ENCODE data around the gene CNBD2. TPM values are rescaled to one million over a fixed set of nuclear protein-coding genes. Genes with fewer than 3 reads are reported as not detected.
"Not testable (repeated sequence)": the region's sequence is repeated elsewhere in the genome, so short reads cannot be mapped to it uniquely, and the experiment has no call there.

CNBD2 gene
- total and polyA plus RNA-seq, 10 of the 15 experiments (the other 5 are each of a cell fraction or from before 2014, with no cell fraction given) = 0.86 to 7.4 (median 4.6) TPM

DNA sequence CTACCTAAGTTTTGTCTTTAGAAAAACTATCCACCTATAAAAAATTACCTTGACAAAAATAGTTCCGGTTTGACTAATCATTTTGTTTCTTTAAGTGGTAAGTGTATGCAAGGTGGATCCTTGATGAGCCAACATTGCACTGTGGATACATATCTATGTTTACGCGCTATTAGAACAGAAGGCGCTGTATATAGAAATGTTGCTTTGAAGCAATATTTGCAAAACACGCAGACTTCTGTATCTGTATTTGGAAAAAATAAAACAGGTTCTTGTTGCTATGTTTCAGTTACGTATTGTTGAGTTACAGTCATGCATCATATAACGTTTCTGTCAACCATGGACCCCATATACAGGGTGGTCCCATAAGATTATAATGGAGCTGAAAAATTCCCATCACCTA, 18.3 kb upstream of the CNBD2 start (continued):
- TF ChIP-seq, protein P1, sequence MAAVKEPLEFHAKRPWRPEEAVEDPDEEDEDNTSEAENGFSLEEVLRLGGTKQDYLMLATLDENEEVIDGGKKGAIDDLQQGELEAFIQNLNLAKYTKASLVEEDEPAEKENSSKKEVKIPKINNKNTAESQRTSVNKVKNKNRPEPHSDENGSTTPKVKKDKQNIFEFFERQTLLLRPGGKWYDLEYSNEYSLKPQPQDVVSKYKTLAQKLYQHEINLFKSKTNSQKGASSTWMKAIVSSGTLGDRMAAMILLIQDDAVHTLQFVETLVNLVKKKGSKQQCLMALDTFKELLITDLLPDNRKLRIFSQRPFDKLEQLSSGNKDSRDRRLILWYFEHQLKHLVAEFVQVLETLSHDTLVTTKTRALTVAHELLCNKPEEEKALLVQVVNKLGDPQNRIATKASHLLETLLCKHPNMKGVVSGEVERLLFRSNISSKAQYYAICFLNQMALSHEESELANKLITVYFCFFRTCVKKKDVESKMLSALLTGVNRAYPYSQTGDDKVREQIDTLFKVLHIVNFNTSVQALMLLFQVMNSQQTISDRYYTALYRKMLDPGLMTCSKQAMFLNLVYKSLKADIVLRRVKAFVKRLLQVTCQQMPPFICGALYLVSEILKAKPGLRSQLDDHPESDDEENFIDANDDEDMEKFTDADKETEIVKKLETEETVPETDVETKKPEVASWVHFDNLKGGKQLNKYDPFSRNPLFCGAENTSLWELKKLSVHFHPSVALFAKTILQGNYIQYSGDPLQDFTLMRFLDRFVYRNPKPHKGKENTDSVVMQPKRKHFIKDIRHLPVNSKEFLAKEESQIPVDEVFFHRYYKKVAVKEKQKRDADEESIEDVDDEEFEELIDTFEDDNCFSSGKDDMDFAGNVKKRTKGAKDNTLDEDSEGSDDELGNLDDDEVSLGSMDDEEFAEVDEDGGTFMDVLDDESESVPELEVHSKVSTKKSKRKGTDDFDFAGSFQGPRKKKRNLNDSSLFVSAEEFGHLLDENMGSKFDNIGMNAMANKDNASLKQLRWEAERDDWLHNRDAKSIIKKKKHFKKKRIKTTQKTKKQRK (IDR thresholded peaks at IDR 0.05; ENCODE audit: low read depth, low read length) = no peak
- TF ChIP-seq FOXK2 (IDR thresholded peaks at IDR 0.05) = no peak

DNA sequence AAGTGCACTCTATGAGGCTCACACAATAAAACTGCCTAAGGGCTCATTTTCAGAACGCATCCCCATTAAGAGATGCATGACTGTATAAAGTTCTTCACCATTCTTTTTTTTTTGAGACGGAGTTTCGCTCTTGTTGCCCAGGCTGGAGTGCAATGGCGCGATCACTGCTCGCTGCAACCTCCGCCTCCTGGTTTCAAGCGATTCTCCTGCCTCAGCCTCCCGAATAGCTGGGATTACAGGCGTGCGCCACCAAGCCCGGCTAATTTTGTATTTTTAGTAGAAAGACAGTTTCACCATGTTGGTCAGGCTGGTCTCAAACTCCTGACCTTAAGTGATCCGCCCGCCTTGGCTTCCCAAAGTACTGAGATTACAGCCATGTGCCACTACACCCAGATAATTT, 16.3 kb upstream of the CNBD2 start:
- H3K9ac ChIP-seq (ENCODE audit: control insufficient read depth, insufficient read depth, low read length) = peak overlapping the region; percentile 96
- H4K20me1 ChIP-seq (ENCODE audit: control insufficient read depth, insufficient read depth); BruUV-seq (replicated peaks); intact Hi-C loops (cut with micrococcal nuclease; ENCODE audit: unreplicated experiment); in situ Hi-C loops (cut with MboI); H2AFZ ChIP-seq (ENCODE audit: control insufficient read depth, low read depth, low read length); H3K9me3 ChIP-seq (replicated peaks; ENCODE audit: control insufficient read depth, insufficient read depth, low read length); ATAC-seq; H3K36me3 ChIP-seq (ENCODE audit: control insufficient read depth in 2 of 2, insufficient read depth in 2 of 2, low read length in 1 of 2); FAIRE-seq; H3K27me3 ChIP-seq (replicated peaks in 1 of 2; ENCODE audit: control insufficient read depth in 2 of 2, insufficient read depth in 2 of 2, low read length in 1 of 2); H3K4me1 ChIP-seq (ENCODE audit: control insufficient read depth, insufficient read depth, low read length); DNase-seq (ENCODE audit: low read depth, low spot score): not testable (repeated sequence)
- peak overlapping the region; percentile 91; the same call in 1 of the 2 replicates for H3K4me3 ChIP-seq
- H3K27ac ChIP-seq (ENCODE audit: control insufficient read depth, insufficient read depth) = peak overlapping the region; percentile 96; the same call in 1 of the 2 replicates
- 98% methylated on average over 14 of the region's 14 CpGs for WGBS (ENCODE audit: insufficient coverage, insufficient replicate concordance, low lambda C conversion rate, missing lambda C conversion rate)
- TF ChIP-seq, protein P2, sequence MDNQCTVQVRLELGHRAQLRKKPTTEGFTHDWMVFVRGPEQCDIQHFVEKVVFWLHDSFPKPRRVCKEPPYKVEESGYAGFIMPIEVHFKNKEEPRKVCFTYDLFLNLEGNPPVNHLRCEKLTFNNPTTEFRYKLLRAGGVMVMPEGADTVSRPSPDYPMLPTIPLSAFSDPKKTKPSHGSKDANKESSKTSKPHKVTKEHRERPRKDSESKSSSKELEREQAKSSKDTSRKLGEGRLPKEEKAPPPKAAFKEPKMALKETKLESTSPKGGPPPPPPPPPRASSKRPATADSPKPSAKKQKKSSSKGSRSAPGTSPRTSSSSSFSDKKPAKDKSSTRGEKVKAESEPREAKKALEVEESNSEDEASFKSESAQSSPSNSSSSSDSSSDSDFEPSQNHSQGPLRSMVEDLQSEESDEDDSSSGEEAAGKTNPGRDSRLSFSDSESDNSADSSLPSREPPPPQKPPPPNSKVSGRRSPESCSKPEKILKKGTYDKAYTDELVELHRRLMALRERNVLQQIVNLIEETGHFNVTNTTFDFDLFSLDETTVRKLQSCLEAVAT (IDR thresholded peaks at IDR 0.05) = peak; percentile 73; the same call in 1 of the 2 replicates
- peak overlapping the region; percentile 78 for H3K4me2 ChIP-seq (ENCODE audit: control insufficient read depth, insufficient read depth)
- CTCF ChIA-PET = interaction anchor here (1.0 to 4.4 kb wide), 4 partner anchors 41 to 653 kb away, joined by 3 to 27 read pairs (median 3); partner anchors contain the start of gene RAB5IF
- SMC1A ChIA-PET (ENCODE audit: uncharacterized antibody, unreplicated experiment) = interaction anchor here (0.9 to 3.0 kb wide), 4 partner anchors 10 to 210 kb away, joined by 3 to 12 read pairs (median 8); partner anchors contain the start of gene RBM39
- H3K79me2 ChIP-seq (ENCODE audit: control insufficient read depth, insufficient read depth, low read length) = peaks cover 23% of the 10 kb centered on the region
- POLR2A ChIA-PET = interaction anchor here (0.6 to 3.8 kb wide), 4 partner anchors 43 to 1048 kb away, joined by 3 to 40 read pairs (median 6); partner anchors contain the start of genes ERGIC3 and RBM39
- RAD21 ChIA-PET (ENCODE audit: unreplicated experiment) = interaction anchor here (1.0 to 1.2 kb wide), 2 partner anchors 180 to 336 kb away, joined by 3 to 4 read pairs; partner anchors contain the start of genes PHF20 and SPAG4

Data from GM12878 (cell line).